Keratinocyte (primary cell): ENCODE results near the gene VTI1A. TPM values are rescaled to one million over a fixed set of nuclear protein-coding genes. Genes with fewer than 3 reads are reported as not detected.
A peak's percentile ranks its signal among the peaks of the same experiment; 100 is the strongest.

Experiments
- DNase-seq: peaks from one replicate; pipeline ENCODE4 v3.0.0-alpha.2; 2011; ENCODE audit warnings: low read depth, missing footprints, low spot score
- FAIRE-seq: peaks from 2 replicates; lab custom pipeline; 2011; peaks lifted over from hg19 to GRCh38; lab: Jason Lieb, UNC
- H2AFZ ChIP-seq: 2 replicates; pipeline ENCODE4 v1.6.0; 2012; ENCODE audit warnings: low read length, control low read depth, inconsistent platforms; ENCODE audit not compliant: control insufficient read depth
- H3K27ac ChIP-seq: 2 replicates; pipeline ENCODE4 v1.5.1; 2011; ENCODE audit warnings: low read length; ENCODE audit not compliant: control insufficient read depth, insufficient read depth
- H3K27me3 ChIP-seq: 3 replicates; pipeline ENCODE4 v1.6.0; 2011; ENCODE audit warnings: low read length; ENCODE audit not compliant: control insufficient read depth, insufficient read depth; ENCODE audit errors: extremely low read depth
- H3K36me3 ChIP-seq, 2 experiments: 2 replicates in 1 of 2; 3 replicates in 1 of 2; pipeline ENCODE4 v1.5.1; 2011; ENCODE audit warnings: low read length in 2 of 2, mild to moderate bottlenecking in 1 of 2; ENCODE audit not compliant: control insufficient read depth in 2 of 2, insufficient read depth in 2 of 2; ENCODE audit errors: extremely low read depth in 1 of 2
- H3K4me1 ChIP-seq: 3 replicates; pipeline ENCODE4 v1.5.1; 2011; ENCODE audit warnings: low read length; ENCODE audit not compliant: control insufficient read depth, insufficient read depth; ENCODE audit errors: extremely low read depth
- H3K4me2 ChIP-seq: 3 replicates; pipeline ENCODE4 v1.6.0; 2011; ENCODE audit warnings: low read depth, low read length; ENCODE audit not compliant: control insufficient read depth, insufficient read depth; ENCODE audit errors: extremely low read depth
- H3K4me3 ChIP-seq, 3 experiments: fragments of 200-600 bp in 1 of 3; sonication (generic) in 1 of 3; 2 replicates in 2 of 3; 3 replicates in 1 of 3; pipeline ENCODE4 v1.5.1; 2011 to 2016; ENCODE audit warnings: low read length in 3 of 3, mild to moderate bottlenecking in 3 of 3, control low read depth in 2 of 3, inconsistent platforms in 1 of 3, low read depth in 1 of 3, mixed read lengths in 1 of 3, mixed run types in 1 of 3, moderate library complexity in 1 of 3; ENCODE audit not compliant: control insufficient read depth in 2 of 3, insufficient read depth in 2 of 3; ENCODE audit errors: extremely low read depth in 1 of 3
- H3K79me2 ChIP-seq: 2 replicates; pipeline ENCODE4 v1.6.0; 2012; ENCODE audit warnings: low read length; ENCODE audit not compliant: control insufficient read depth, insufficient read depth
- H3K9ac ChIP-seq: 3 replicates; pipeline ENCODE4 v1.6.0; 2011; ENCODE audit warnings: low read length; ENCODE audit not compliant: control insufficient read depth, insufficient read depth; ENCODE audit errors: extremely low read depth
- H3K9me1 ChIP-seq: 3 replicates; pipeline ENCODE4 v1.6.0; 2011; ENCODE audit warnings: low read length; ENCODE audit not compliant: control insufficient read depth, insufficient read depth; ENCODE audit errors: extremely low read depth
- H3K9me3 ChIP-seq: 2 replicates; pipeline ENCODE4 v1.5.1; 2012; ENCODE audit warnings: low read depth, low read length; ENCODE audit not compliant: control insufficient read depth
- H4K20me1 ChIP-seq: 3 replicates; pipeline ENCODE4 v1.6.0; 2011; ENCODE audit warnings: low read length; ENCODE audit not compliant: control insufficient read depth, insufficient read depth; ENCODE audit errors: extremely low read depth
- EZH2 ChIP-seq: IDR thresholded peaks from one replicate; pipeline ENCODE4 v1.6.1; 2012; ENCODE audit warnings: inconsistent platforms, mild to moderate bottlenecking, low read length, moderate library complexity
- dilution Hi-C: fragments of 300-500 bp; cut with MboI; formaldehyde crosslinking; loops from one replicate; pipeline ENCODE4 v1.7.0; 2020; ENCODE audit warnings: low sequenced_read_pairs; ENCODE audit not compliant: extremely low pct_ligation_motif_present
- polyA plus RNA-seq, 5 experiments: library from polyadenylated mRNA; depleted of rRNA in 3 of 5; stranded (reverse) in 3 of 5; stranded (forward) in 1 of 5; unstranded in 1 of 5; fragments of >200 nt; gene quantifications; 1 replicate in 1 of 5; 2 replicates in 3 of 5; 3 replicates in 1 of 5; pipeline versions ENCODE4 v1.2.1 to v1.2.3, GENCODE V29; 2011 to 2012; ENCODE audit warnings: missing spikeins in 2 of 5, low read depth in 1 of 5, low replicate concordance in 1 of 5
- TF ChIP-seq, protein P1 (sequence below), 3 experiments: IDR thresholded peaks in 1 of 3; conservative IDR thresholded peaks in 1 of 3; optimal IDR thresholded peaks in 1 of 3; 2 replicates in 2 of 3; 3 replicates in 1 of 3; pipeline versions ENCODE3 to v1.5.1; 2011; ENCODE audit warnings: low read length in 3 of 3, mild to moderate bottlenecking in 3 of 3, moderate library complexity in 2 of 3, control low read depth in 1 of 3, inconsistent platforms in 1 of 3; ENCODE audit not compliant: insufficient read depth in 2 of 3; ENCODE audit errors: extremely low read depth in 1 of 3

The VTI1A gene
- polyA plus RNA-seq, 1 donor (not counting 4 experiments of a cell fraction or from before 2014, with no cell fraction given): 18.5 TPM

DNA sequence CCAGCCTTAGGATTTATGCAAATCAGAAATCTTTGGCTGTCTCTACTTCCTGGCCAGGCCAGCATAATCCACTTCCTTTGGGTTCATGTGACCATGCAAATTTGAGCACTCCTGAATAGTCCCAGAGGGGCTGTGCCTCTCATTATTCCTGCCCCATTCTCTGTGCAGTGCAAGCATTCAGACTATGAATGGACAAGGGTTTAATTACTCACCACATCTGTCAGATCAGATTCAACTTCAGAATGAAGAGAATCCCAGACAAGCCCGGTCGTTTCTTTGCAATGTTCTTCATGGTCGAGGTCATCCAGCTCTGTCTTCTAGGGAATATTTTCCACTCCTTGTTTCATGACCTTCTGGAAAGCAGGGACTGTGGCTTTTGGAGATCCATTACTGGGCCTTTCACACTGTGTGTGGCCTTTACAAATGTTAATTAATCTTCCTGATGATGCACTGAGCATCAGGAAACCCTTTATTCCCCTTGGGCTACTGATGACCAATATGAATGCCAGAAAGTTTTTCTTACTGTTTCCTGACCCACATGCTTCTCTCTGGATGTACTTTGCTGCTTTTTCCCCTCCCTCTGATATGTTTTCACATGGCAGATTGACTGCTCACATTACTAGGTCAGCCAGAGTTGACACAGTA, 285.4 kb downstream of the VTI1A start:
- TF ChIP-seq, protein P1, sequence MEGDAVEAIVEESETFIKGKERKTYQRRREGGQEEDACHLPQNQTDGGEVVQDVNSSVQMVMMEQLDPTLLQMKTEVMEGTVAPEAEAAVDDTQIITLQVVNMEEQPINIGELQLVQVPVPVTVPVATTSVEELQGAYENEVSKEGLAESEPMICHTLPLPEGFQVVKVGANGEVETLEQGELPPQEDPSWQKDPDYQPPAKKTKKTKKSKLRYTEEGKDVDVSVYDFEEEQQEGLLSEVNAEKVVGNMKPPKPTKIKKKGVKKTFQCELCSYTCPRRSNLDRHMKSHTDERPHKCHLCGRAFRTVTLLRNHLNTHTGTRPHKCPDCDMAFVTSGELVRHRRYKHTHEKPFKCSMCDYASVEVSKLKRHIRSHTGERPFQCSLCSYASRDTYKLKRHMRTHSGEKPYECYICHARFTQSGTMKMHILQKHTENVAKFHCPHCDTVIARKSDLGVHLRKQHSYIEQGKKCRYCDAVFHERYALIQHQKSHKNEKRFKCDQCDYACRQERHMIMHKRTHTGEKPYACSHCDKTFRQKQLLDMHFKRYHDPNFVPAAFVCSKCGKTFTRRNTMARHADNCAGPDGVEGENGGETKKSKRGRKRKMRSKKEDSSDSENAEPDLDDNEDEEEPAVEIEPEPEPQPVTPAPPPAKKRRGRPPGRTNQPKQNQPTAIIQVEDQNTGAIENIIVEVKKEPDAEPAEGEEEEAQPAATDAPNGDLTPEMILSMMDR (optimal IDR thresholded peaks at IDR 0.05 in 1 of 3, IDR thresholded peaks at IDR 0.05 in 1 of 3, conservative IDR thresholded peaks at IDR 0.05 in 1 of 3; ENCODE audit: extremely low read depth in 1 of 3, insufficient read depth in 2 of 3, low read length in 3 of 3): no peak
- no peak for TF ChIP-seq EZH2
- no peak overlapping the region for H3K9ac ChIP-seq
- H2AFZ ChIP-seq: peak overlapping the region; percentile 54
- no peaks in the 10 kb centered on the region for H3K9me3 ChIP-seq
- H4K20me1 ChIP-seq: no peaks in the 10 kb centered on the region
- no peaks in the 10 kb centered on the region for H3K27me3 ChIP-seq
- no peak overlapping the region for H3K27ac ChIP-seq
- no peak overlapping the region for H3K4me3 ChIP-seq
- FAIRE-seq: peak; percentile 89
- H3K79me2 ChIP-seq: no peaks in the 10 kb centered on the region
- H3K9me1 ChIP-seq: no peaks in the 10 kb centered on the region
- H3K36me3 ChIP-seq: no peaks in the 10 kb centered on the region
- peak overlapping the region; percentile 30 for H3K4me2 ChIP-seq
- dilution Hi-C loops: no loop called here
- DNase-seq: no peak
- H3K4me1 ChIP-seq: peaks cover 13% of the 10 kb centered on the region

DNA sequence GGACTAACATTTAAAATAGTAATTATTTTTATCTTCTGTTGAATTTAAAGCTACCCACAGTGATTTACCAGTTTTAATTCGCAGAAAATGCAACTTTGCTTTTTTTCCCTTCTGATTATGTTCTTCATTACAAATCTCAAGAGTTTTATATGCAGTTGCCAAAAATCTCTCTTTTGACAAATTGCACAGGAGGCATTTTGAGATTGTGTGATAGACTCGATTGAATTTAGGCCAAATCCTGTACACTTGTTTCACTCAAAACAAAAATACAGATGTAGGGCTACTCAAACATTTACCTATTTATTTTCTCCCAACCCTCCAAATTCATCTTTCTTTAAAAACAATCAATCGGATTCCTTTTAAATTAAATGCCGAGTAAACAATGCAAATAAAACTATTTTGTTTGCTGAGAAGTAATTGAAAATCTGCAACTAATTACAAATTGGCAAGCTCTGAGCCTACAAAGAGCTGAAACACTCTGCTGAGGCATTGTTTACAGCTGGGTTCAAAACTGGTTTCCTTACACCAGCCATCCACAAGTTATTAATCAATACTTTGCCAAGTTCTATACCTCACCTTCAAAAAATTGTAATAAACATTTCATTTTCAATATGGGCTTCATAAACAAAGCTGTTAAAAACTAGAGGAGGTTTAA, 288.2 kb downstream of the VTI1A start:
- Histone ChIP-seq H4K20me1 (no peaks in the 10 kb centered on the region), H3K9me3 (no peaks in the 10 kb centered on the region), H3K4me1 (peaks cover 13% of the 10 kb centered on the region), H3K36me3 (no peaks in the 10 kb centered on the region), H3K4me3 (no peak overlapping the region), H3K4me2 (no peak overlapping the region), H2AFZ (no peak overlapping the region), H3K9me1 (no peaks in the 10 kb centered on the region), H3K27ac (no peak overlapping the region), H3K27me3 (no peaks in the 10 kb centered on the region), H3K9ac (no peak overlapping the region), H3K79me2 (no peaks in the 10 kb centered on the region)
- no peak for FAIRE-seq
- no peak for TF ChIP-seq EZH2
- TF ChIP-seq, protein P1 (optimal IDR thresholded peaks at IDR 0.05 in 1 of 3, IDR thresholded peaks at IDR 0.05 in 1 of 3, conservative IDR thresholded peaks at IDR 0.05 in 1 of 3; ENCODE audit: extremely low read depth in 1 of 3, insufficient read depth in 2 of 3, low read length in 3 of 3): no peak
- dilution Hi-C loops: no loop called here
- no peak for DNase-seq
